ENCODE measurements around the gene MXRA8.

DNA sequence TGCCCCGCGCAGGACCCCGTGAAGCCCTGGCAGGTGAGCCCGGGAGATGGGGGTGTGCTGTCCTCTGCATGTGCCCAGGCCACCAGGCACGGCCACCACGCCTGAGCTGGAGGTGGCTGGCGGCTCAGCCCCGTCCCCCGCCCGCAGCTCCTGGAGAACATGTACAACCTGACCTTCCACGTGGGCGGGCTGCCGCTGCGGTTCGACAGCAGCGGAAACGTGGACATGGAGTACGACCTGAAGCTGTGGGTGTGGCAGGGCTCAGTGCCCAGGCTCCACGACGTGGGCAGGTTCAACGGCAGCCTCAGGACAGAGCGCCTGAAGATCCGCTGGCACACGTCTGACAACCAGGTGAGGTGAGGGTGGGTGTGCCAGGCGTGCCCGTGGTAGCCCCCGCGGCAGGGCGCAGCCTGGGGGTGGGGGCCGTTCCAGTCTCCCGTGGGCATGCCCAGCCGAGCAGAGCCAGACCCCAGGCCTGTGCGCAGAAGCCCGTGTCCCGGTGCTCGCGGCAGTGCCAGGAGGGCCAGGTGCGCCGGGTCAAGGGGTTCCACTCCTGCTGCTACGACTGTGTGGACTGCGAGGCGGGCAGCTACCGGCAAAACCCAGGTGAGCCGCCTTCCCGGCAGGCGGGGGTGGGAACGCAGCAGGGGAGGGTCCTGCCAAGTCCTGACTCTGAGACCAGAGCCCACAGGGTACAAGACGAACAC lies 25.4 kb downstream of the MXRA8 start:
- TF ChIP-seq, protein P1, sequence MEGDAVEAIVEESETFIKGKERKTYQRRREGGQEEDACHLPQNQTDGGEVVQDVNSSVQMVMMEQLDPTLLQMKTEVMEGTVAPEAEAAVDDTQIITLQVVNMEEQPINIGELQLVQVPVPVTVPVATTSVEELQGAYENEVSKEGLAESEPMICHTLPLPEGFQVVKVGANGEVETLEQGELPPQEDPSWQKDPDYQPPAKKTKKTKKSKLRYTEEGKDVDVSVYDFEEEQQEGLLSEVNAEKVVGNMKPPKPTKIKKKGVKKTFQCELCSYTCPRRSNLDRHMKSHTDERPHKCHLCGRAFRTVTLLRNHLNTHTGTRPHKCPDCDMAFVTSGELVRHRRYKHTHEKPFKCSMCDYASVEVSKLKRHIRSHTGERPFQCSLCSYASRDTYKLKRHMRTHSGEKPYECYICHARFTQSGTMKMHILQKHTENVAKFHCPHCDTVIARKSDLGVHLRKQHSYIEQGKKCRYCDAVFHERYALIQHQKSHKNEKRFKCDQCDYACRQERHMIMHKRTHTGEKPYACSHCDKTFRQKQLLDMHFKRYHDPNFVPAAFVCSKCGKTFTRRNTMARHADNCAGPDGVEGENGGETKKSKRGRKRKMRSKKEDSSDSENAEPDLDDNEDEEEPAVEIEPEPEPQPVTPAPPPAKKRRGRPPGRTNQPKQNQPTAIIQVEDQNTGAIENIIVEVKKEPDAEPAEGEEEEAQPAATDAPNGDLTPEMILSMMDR (IDR thresholded peaks at IDR 0.05) = no peak
- TF ChIP-seq EP300 (IDR thresholded peaks at IDR 0.05) = no peak
- no peak for TF ChIP-seq POLR2A (IDR thresholded peaks at IDR 0.05)
